Measurements from ENCODE around the gene PLEKHJ1.

GRCh38 chr19:2212861-2213711 is 23.0 kb downstream of the PLEKHJ1 start:
- TF ChIP-seq, protein P1, sequence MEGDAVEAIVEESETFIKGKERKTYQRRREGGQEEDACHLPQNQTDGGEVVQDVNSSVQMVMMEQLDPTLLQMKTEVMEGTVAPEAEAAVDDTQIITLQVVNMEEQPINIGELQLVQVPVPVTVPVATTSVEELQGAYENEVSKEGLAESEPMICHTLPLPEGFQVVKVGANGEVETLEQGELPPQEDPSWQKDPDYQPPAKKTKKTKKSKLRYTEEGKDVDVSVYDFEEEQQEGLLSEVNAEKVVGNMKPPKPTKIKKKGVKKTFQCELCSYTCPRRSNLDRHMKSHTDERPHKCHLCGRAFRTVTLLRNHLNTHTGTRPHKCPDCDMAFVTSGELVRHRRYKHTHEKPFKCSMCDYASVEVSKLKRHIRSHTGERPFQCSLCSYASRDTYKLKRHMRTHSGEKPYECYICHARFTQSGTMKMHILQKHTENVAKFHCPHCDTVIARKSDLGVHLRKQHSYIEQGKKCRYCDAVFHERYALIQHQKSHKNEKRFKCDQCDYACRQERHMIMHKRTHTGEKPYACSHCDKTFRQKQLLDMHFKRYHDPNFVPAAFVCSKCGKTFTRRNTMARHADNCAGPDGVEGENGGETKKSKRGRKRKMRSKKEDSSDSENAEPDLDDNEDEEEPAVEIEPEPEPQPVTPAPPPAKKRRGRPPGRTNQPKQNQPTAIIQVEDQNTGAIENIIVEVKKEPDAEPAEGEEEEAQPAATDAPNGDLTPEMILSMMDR (IDR thresholded peaks at IDR 0.05; ENCODE audit: low read depth, low read length) = no peak
- no peak for TF ChIP-seq EZH2phosphoT487 (IDR thresholded peaks at IDR 0.05; ENCODE audit: low read depth)
